Measurements from ENCODE around the gene SEZ6. TPM values are rescaled to one million over a fixed set of nuclear protein-coding genes. Genes with fewer than 3 reads are reported as not detected.

Gene SEZ6
- polyA plus RNA-seq, 3 donors: 0.17 to 0.33 (median 0.18) TPM

DNA sequence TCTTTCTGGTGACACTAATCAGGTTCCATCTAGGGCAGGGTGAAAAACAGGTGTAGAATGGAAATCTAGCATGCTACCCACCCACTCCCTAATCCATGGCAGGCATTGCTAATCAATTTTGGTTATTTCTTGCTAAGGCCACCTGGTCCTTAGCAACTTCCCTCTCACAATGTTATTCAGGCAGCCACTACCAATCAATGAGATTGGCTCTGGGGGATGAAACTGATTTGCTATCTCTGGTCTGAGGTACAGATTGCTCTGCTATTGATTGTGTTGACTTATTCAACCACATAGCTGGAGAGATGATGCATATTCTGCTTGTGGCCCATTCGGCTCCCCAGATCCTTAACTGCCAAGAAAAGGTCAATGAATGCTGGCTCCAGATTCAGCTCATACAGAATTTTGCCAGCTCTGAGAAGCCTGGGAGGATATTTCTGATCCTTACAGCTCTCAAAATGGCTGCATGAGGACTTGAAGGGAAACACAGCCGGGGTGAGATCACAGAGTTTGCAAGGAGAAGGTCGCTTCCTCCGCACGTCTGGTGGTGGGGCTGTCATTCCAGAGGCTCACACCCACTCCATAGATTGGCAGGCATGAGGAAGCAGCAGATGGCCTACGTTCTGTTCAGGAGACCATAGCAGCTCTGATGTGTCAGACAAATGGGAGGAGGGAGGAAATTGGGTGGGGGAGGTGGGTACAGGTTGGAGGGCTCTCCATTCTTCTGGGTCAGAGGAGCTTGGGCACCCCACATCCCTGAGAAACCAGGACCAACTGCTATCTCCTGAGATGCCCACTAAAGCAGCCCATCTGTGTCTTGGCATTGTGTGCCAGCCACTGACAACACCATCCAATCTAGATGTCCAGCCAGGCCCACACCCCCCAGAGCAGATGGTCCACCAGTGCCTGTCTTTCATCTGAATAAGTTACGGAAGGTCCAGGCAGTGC lies 22.3 kb downstream of the SEZ6 start:
- TF ChIP-seq, protein P1, sequence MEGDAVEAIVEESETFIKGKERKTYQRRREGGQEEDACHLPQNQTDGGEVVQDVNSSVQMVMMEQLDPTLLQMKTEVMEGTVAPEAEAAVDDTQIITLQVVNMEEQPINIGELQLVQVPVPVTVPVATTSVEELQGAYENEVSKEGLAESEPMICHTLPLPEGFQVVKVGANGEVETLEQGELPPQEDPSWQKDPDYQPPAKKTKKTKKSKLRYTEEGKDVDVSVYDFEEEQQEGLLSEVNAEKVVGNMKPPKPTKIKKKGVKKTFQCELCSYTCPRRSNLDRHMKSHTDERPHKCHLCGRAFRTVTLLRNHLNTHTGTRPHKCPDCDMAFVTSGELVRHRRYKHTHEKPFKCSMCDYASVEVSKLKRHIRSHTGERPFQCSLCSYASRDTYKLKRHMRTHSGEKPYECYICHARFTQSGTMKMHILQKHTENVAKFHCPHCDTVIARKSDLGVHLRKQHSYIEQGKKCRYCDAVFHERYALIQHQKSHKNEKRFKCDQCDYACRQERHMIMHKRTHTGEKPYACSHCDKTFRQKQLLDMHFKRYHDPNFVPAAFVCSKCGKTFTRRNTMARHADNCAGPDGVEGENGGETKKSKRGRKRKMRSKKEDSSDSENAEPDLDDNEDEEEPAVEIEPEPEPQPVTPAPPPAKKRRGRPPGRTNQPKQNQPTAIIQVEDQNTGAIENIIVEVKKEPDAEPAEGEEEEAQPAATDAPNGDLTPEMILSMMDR (IDR thresholded peaks at IDR 0.05): no peak
- no peaks in the 10 kb centered on the region for H3K79me2 ChIP-seq (ENCODE audit: insufficient read depth, low read length)
- no peaks in the 10 kb centered on the region for H3K9me3 ChIP-seq (replicated peaks in 1 of 2; ENCODE audit: control insufficient read depth in 1 of 2, insufficient read depth in 1 of 2, low read length in 2 of 2)
- Mint-ChIP-seq H3K4me1 (peaks cover 27% of the 10 kb centered on the region), H3K9me3 (peaks cover 0 to 2% (median 0%) of the 10 kb centered on the region in 7 donors), H3K36me3 (peaks cover 0 to 8% of the 10 kb centered on the region in 2 donors), H3K27me3 (ENCODE audit: low read depth in 3 of 3) (peaks cover 5 to 16% (median 14%) of the 10 kb centered on the region in 3 donors), H3K27ac (peak overlapping the region; percentile 100), H3K4me3 (peak overlapping the region in 1 of 2 donors; percentile 74)
- H4K20me1 ChIP-seq (ENCODE audit: insufficient read depth, low read length): no peaks in the 10 kb centered on the region
- peak overlapping the region; percentile 98 for H3K27ac ChIP-seq (ENCODE audit: low read depth in 1 of 2, low read length in 2 of 2)
- peaks cover 0 to 3% of the 10 kb centered on the region in 2 donors for H3K27me3 ChIP-seq (ENCODE audit: control insufficient read depth in 2 of 2, insufficient read depth in 2 of 2, low read length in 2 of 2)
- H3K9ac ChIP-seq (ENCODE audit: insufficient read depth, low read length, poor library complexity, severe bottlenecking): peak overlapping the region; percentile 69
- no peak overlapping the region for H3K4me2 ChIP-seq (replicated peaks; ENCODE audit: extremely low read depth, low read length, poor library complexity, severe bottlenecking)
- no peaks in the 10 kb centered on the region for H3K36me3 ChIP-seq (replicated peaks in 1 of 2; ENCODE audit: control insufficient read depth in 1 of 2, insufficient read depth in 2 of 2, low read length in 2 of 2)
- intact Hi-C loops (cut with micrococcal nuclease): no loop called here
- peak; percentile 46 to 66 (median 49) for DNase-seq
- peaks cover 33 to 34% of the 10 kb centered on the region in 2 donors for H3K4me1 ChIP-seq (ENCODE audit: control insufficient read depth in 1 of 2, insufficient read depth in 2 of 2, low read length in 2 of 2)
- 80% methylated on average over 3 of the region's 7 CpGs for WGBS (ENCODE audit: insufficient coverage)
- H2AFZ ChIP-seq (ENCODE audit: insufficient read depth, low read depth, low read length, poor library complexity, severe bottlenecking): peak overlapping the region; percentile 2
- H3K4me3 ChIP-seq (replicated peaks in 1 of 3; ENCODE audit: low read depth in 2 of 3, low read length in 3 of 3): peak overlapping the region in 1 of 3 experiments; percentile 18

DNA sequence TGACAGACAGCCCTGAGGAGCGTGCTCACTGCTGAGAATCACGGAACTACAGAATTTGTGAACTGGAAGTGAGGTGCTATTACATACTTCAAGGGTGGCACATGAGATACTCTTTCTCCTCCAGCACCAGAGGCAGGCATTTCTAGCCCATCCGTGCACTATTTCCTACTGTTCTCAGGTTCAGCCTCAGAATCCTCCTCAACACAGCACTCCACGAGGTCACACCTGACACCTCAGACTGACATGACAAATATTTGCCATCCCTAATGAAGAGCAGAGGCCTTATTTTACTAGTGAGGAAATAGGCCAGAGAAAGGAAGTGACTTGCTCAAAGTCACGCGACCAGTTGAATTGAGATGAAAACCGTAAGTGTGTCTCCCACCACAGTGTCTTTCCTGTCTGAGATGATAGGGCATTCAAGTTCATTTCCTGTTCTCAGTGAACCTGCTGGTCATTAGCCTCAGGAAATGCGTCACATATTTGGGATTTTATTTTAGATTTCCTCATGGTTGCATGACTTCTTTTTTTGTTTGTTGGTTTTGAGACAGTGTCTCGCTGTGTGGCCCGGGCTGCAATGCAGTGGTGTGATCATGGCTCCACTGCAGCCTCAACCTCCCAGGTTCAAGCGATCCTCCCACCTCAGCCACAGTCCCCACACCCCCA lies 23.6 kb downstream of the SEZ6 start:
- peak overlapping the region in 1 of 2 donors; percentile 74 for H3K4me3 Mint-ChIP-seq
- peak; percentile 97 to 100 (median 100) for DNase-seq
- TF ChIP-seq, protein P1 (IDR thresholded peaks at IDR 0.05): no peak
- peaks cover 0 to 8% of the 10 kb centered on the region in 2 donors for H3K36me3 Mint-ChIP-seq
- WGBS (ENCODE audit: insufficient coverage): 4% methylated on average over 4 of the region's 11 CpGs
- H3K9me3 Mint-ChIP-seq: peaks cover 0 to 2% (median 0%) of the 10 kb centered on the region in 7 donors
- no peaks in the 10 kb centered on the region for H3K36me3 ChIP-seq (replicated peaks in 1 of 2; ENCODE audit: control insufficient read depth in 1 of 2, insufficient read depth in 2 of 2, low read length in 2 of 2)
- H2AFZ ChIP-seq (ENCODE audit: insufficient read depth, low read depth, low read length, poor library complexity, severe bottlenecking): peak overlapping the region; percentile 35
- H3K27me3 ChIP-seq (ENCODE audit: control insufficient read depth in 2 of 2, insufficient read depth in 2 of 2, low read length in 2 of 2): peaks cover 0 to 3% of the 10 kb centered on the region in 2 donors
- no peaks in the 10 kb centered on the region for H4K20me1 ChIP-seq (ENCODE audit: insufficient read depth, low read length)
- H3K27me3 Mint-ChIP-seq (ENCODE audit: low read depth in 3 of 3): peaks cover 2 to 13% (median 11%) of the 10 kb centered on the region in 3 donors
- intact Hi-C loops (cut with micrococcal nuclease): no loop called here
- no peaks in the 10 kb centered on the region for H3K79me2 ChIP-seq (ENCODE audit: insufficient read depth, low read length)
- H3K9ac ChIP-seq (ENCODE audit: insufficient read depth, low read length, poor library complexity, severe bottlenecking): peak overlapping the region; percentile 70
- H3K27ac Mint-ChIP-seq: peak overlapping the region; percentile 100
- H3K9me3 ChIP-seq (replicated peaks in 1 of 2; ENCODE audit: control insufficient read depth in 1 of 2, insufficient read depth in 1 of 2, low read length in 2 of 2): no peaks in the 10 kb centered on the region
- peak overlapping the region; percentile 98 for H3K27ac ChIP-seq (ENCODE audit: low read depth in 1 of 2, low read length in 2 of 2)
- H3K4me2 ChIP-seq (replicated peaks; ENCODE audit: extremely low read depth, low read length, poor library complexity, severe bottlenecking): peak overlapping the region; percentile 9
- H3K4me1 Mint-ChIP-seq: peaks cover 27% of the 10 kb centered on the region
- no peak overlapping the region for H3K4me3 ChIP-seq (replicated peaks in 1 of 3; ENCODE audit: low read depth in 2 of 3, low read length in 3 of 3)
- H3K4me1 ChIP-seq (ENCODE audit: control insufficient read depth in 1 of 2, insufficient read depth in 2 of 2, low read length in 2 of 2): peaks cover 33 to 34% of the 10 kb centered on the region in 2 donors

Data from CD14-positive monocyte (primary cell).